NCI-H187 (cell line): ENCODE results near the gene GSKIP.

Experiments
- DNase-seq, 2 experiments: peaks; one replicate each; lab custom pipeline; 2025; lab: John Stamatoyannopoulos, UW

GSKIP gene

GRCh38 chr14:96380735-96381134, 17.4 kb downstream of the GSKIP start:
- no peak for DNase-seq

DNA sequence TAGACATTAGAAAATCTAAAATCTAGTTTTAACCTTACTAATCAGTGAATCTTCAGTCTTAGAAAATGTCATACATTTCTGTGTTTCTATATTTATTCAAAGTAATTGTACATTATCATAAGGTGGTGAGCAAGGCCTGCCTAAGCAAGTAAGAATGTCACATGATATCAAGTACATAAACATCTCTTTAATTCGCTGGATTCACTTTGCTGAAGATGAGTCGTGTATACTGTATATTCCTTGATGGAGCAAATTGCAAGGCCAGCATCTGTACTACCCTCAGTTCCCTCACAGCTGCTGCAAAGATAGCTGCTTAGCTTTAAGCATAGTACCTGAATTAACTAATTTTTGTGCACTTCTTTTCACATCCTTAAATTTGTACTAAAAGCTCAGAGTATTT, 20.1 kb downstream of the GSKIP start:
- DNase-seq: no peak

GRCh38 chr14:96384053-96384452, 20.7 kb downstream of the GSKIP start:
- DNase-seq: no peak

DNA sequence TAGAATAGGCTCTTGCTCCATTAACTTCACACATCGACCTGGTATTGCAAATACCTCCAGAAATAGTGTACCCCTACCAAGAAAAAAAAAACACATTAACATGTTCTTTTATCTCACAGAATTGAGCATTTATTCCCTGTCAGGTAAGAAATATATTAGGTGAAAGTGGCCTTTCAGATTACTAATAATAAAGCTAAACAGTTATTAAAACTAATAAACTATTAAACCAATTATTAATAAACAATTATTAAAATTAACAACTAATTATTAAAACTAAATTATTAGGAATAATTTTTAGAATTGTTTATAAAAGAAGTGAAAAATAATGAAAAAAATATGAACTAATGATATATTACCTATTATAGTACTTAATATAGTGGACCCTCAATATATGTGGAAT, 21.4 kb downstream of the GSKIP start:
- DNase-seq: no peak

DNA sequence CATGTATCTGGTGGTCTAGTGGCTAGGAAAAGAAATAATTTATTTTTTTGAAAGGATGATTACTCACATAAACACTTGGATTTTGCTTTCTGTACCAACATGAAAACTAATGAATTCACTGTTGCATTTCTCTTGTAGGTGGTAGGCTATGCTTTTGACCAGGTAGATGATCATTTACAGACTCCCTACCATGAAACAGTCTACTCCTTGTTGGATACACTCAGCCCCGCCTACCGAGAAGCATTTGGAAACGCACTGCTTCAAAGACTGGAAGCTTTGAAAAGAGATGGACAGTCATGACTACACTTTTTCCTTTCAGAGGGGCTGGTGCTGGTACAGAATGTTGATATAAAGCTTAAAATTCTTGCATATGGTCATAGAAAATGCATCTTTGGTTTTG, 22.1 kb downstream of the GSKIP start:
- no peak for DNase-seq

DNA sequence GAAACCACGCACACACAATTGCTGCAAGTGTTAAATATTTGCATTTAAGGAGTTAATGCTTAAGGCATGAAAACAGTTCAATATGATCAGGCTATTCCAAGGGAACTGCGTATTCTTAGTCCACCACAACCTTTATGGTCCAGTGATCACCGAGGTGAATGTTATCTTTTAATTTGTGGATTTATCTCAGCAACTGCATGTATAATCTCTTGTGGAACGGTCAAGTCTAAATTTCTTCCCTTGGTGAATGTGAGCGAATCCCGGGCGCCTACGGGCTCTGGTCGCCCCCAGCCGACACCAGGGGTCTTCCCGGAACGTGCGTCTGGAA, 27.6 kb downstream of the GSKIP start:
- no peak for DNase-seq

GRCh38 chr14:96391293-96392118, 28.2 kb downstream of the GSKIP start:
- peak; percentile 97 to 99 for DNase-seq

- DNase-seq: no peak
Measured at GRCh38 chr14:96393071-96393691, 29.9 kb downstream of the GSKIP start.

GRCh38 chr14:96394047-96394815, 30.9 kb downstream of the GSKIP start:
- DNase-seq: no peak

GRCh38 chr14:96398432-96398831, 35.1 kb downstream of the GSKIP start:
- DNase-seq: no peak

DNA sequence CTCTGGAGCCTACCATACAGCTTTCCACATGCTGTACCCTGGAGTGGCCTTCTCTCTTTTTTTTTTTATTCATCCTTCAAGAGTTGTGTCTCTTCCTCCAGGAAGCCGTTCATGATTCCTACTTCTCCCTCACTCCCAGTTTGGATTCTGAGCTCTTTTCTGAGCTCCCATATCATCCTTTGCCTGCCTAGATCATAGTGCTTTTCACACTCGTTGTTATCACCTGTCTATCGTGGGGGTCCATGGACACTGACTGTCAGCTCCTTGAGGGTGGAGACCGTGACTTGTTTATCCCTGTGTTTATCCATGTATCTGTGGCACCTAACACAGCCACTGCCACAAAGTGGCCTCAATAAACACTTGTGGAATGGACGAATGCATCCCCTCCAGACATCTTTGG, 35.6 kb downstream of the GSKIP start:
- DNase-seq: no peak

GRCh38 chr14:96399405-96399804, 36.1 kb downstream of the GSKIP start:
- DNase-seq: no peak

DNA sequence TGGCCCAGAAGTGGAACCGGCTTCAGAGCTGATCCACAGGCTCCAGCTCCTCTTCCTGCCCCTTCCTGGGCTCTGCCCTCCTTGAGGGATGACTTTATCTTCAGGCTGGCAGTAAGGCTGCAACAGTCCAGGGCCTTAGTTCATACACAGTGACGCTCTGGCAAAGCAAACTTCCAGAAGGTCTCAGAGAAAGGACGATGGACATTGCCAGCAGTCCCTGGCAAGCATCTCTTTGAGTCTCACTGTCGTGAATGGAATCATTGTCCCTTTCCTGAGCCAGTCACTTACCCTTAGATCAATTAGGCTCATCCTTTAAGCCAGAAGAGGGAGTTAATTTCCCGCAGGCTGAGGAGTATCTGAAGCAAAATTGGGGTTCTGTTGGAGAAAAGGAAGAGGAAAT, 37.2 kb downstream of the GSKIP start:
- no peak for DNase-seq

DNA sequence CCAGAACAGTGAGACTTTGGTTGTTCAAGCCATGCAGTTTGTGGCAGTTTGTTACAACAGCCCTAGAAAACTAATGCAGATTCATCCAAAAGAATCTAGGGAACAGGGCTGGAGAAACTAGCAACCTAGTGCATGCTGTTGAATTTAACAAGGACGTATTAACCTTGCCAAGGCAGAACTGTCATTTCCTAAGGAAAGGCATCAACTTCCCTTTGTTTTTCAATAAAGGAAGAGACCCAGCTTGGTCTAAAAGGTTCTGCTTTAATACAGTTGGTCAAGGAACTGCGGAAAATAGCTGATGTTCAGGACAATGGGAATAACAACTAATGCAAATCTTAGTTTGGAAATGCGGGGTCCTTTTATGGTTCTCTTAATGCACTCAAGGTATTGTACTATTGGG, 40.1 kb downstream of the GSKIP start:
- no peak for DNase-seq

- no peak for DNase-seq
Measured at GRCh38 chr14:96405677-96406076, 42.4 kb downstream of the GSKIP start.

DNA sequence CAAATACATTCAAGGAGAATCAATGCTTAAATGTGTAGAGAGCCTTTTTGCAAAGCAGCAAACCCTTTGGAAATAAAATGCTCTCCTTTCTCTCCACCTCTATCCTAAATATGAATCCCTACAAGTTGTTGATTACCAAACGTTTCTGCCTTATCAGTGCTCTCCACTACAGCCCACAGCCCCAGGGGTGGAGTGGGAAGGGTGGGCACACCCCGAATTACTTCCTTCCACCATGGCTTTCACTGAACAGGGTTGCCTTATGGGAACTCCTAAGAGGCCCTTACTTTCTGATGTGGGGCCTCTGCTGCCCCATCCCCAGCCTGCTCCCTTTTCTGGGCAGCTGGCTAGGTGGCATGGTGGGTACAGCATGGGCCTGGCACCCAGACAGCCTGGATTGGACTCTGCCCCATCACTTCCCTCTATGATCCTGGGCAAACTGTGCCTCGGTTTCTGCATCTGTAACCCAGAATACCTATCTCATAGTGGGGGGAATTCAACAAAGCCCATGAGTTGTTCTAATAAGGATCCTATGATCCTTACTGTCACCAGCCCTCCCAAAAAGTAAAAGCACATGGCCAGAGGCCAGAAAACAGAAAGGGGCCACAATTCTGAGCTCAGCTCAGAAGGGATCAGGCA, 44.7 kb downstream of the GSKIP start:
- no peak for DNase-seq

DNA sequence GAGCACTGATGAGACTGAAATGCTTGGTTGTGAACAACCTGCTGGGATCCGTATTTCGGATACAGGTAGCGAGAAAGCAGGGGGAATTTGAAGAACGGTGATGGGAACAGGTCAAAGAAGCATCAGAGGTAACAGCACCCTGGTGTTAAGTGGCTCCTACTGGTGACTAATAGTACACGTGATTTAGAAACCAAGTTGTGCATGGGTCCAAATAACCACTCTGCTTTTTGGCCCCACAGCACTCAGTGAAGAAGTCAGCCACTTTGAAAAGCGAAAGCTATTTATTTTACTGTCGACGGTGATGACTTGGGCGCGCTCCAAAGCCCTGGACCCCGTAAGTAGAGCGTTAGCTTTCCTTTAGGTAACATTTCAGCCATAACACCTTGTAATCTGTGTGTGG, 45.3 kb downstream of the GSKIP start:
- DNase-seq: no peak

- no peak for DNase-seq
Measured at GRCh38 chr14:96409701-96410100, 46.4 kb downstream of the GSKIP start.

DNA sequence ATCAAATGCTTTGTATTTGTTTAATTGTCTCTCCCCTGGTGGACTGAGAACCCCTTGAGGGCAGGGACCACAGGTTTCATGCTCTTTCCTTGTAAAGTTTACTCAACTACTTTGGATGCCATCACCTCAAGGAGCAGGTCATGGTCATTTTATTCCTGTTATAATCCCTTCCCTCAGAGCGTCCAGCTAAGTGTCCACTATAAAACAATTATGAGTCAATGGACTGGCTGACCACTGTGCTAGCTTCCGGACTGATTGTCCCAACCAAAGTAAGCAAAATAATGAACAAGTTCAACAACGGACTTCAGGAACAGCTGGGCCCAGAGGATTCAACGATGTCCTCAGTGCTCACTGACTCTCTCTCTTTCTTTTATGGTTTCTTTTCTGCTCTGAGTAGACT, 46.8 kb downstream of the GSKIP start:
- no peak for DNase-seq

- DNase-seq: no peak
Measured at GRCh38 chr14:96413526-96413925, 50.2 kb downstream of the GSKIP start.

DNA sequence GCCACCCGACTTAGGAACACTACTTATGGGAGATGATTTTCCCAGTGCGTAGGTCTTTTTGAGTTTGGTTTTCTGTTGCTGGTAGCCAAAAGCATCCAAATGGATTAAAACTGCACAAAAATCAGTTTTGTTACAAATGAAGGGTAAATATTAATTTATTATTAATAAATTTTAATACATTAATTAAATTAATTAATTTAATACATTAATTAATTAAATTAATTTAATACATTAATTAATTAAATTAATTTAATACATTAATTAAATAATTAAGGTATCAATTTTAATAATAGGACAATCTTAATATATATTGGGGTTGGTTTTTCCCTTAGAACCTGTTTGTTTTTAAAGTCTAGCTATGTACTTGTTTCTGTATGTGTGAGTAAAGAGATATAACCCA, 52.2 kb downstream of the GSKIP start:
- no peak for DNase-seq

GRCh38 chr14:96416292-96416691, 53.0 kb downstream of the GSKIP start:
- DNase-seq: no peak

GRCh38 chr14:96417254-96417653, 53.9 kb downstream of the GSKIP start:
- no peak for DNase-seq
